Panc1 (cell line): ENCODE results near the gene SRSF7. TPM values are rescaled to one million over a fixed set of nuclear protein-coding genes. Genes with fewer than 3 reads are reported as not detected.

Source experiments
- ATAC-seq: fragments of 200-7000 bp; cut with Tn5 transposase; 2 replicates; pipeline ENCODE4 v1.9.1; 2020; ENCODE audit warnings: mild to moderate bottlenecking, moderate library complexity
- BruUV-seq: library from RNA; stranded (reverse); fragments of 400-500 nt; replicated peaks from 2 replicates; lab custom pipeline; 2021; lab: Mats Ljungman, UMichigan
- CTCF ChIA-PET: fragments of 300-600 bp; sonication (Branson Sonifier 250); formaldehyde crosslinking; loops from one replicate; lab custom pipeline; 2022; ENCODE audit warnings: antibody characterized with exemption; lab: Charles Lee
- POLR2A ChIA-PET: fragments of 300-600 bp; sonication (Branson Sonifier 250); formaldehyde crosslinking; loops from one replicate; lab custom pipeline; 2022; ENCODE audit warnings: antibody characterized with exemption; lab: Charles Lee
- DNase-seq: peaks from one replicate; pipeline ENCODE4 v3.0.0-alpha.2; 2010; ENCODE audit warnings: low read depth, low spot score
- H3K27ac ChIP-seq: 2 replicates; pipeline ENCODE4 v1.5.1; 2011; ENCODE audit warnings: mild to moderate bottlenecking, low read length, inconsistent platforms
- H3K27me3 ChIP-seq: fragments of 200-500 bp; sonication (Bioruptor generic); 2 replicates; pipeline ENCODE4 v1.6.0; 2014; ENCODE audit warnings: low read length, inconsistent platforms; ENCODE audit not compliant: control insufficient read depth, insufficient read depth
- H3K36me3 ChIP-seq: fragments of 200-500 bp; sonication (Bioruptor generic); 2 replicates; pipeline ENCODE4 v1.5.1; 2014; ENCODE audit warnings: inconsistent platforms, mild to moderate bottlenecking, low read length, moderate library complexity; ENCODE audit not compliant: control insufficient read depth, insufficient read depth
- H3K4me1 ChIP-seq: 2 replicates; pipeline ENCODE4 v1.5.1; 2011; ENCODE audit warnings: inconsistent platforms, mild to moderate bottlenecking, low read length, moderate library complexity; ENCODE audit not compliant: control insufficient read depth, insufficient read depth
- H3K4me3 ChIP-seq, 2 experiments: 2 replicates each; pipeline ENCODE4 v1.5.1; 2011 to 2012; ENCODE audit warnings: low read depth in 2 of 2, low read length in 2 of 2, mild to moderate bottlenecking in 2 of 2, inconsistent platforms in 1 of 2, moderate library complexity in 1 of 2
- H3K9me3 ChIP-seq: fragments of 200-500 bp; sonication (Bioruptor generic); 2 replicates; pipeline ENCODE4 v1.5.1; 2014; ENCODE audit warnings: low read depth, mild to moderate bottlenecking, inconsistent platforms, low read length, moderate library complexity; ENCODE audit not compliant: control insufficient read depth, insufficient read depth
- POLR2AphosphoS5 ChIP-seq: IDR thresholded peaks from 2 replicates; pipeline ENCODE4 v1.6.1; 2012; ENCODE audit warnings: mild to moderate bottlenecking, low read depth, low read length, moderate library complexity
- SIN3A ChIP-seq: IDR thresholded peaks from 2 replicates; pipeline ENCODE4 v1.6.1; 2012; ENCODE audit warnings: low read depth, mild to moderate bottlenecking, low read length, moderate library complexity, borderline replicate concordance; ENCODE audit not compliant: insufficient read depth
- TCF7L2 ChIP-seq: IDR thresholded peaks from 2 replicates; pipeline ENCODE4 v1.6.1; 2011; ENCODE audit warnings: mild to moderate bottlenecking, low read depth, low read length, inconsistent platforms
- in situ Hi-C: cut with HindIII; loops from 2 replicates; pipeline ENCODE4 v1.10.0; 2016; ENCODE audit warnings: low sequenced_read_pairs, low pct_unique_long_range_greater_than_20kb
- intact Hi-C: fragments of 100-400 bp; cut with micrococcal nuclease; formaldehyde crosslinking; loops from one replicate; pipeline ENCODE4 v1.10.0; 2022; ENCODE audit not compliant: unreplicated experiment
- total RNA-seq: library from RNA; stranded (reverse); gene quantifications from one replicate; pipeline ENCODE4 v1.2.1, GENCODE V29; 2021; ENCODE audit not compliant: unreplicated experiment
- TF ChIP-seq, protein P1 (sequence below), 2 experiments: IDR thresholded peaks; 2 replicates each; pipeline ENCODE4 v1.6.1; 2011 to 2012; ENCODE audit warnings: low read depth in 2 of 2, control low read depth in 1 of 2, low read length in 1 of 2, mild to moderate bottlenecking in 1 of 2, moderate library complexity in 1 of 2; ENCODE audit not compliant: insufficient read depth in 1 of 2
- TF ChIP-seq, protein P2 (sequence below): fragments of 450-650 bp; IDR thresholded peaks from 2 replicates; pipeline ENCODE4 v1.5.1; 2017; ENCODE audit warnings: mild to moderate bottlenecking

The SRSF7 gene
- total RNA-seq, 1 experiment from 2014 or later = 220 TPM

DNA sequence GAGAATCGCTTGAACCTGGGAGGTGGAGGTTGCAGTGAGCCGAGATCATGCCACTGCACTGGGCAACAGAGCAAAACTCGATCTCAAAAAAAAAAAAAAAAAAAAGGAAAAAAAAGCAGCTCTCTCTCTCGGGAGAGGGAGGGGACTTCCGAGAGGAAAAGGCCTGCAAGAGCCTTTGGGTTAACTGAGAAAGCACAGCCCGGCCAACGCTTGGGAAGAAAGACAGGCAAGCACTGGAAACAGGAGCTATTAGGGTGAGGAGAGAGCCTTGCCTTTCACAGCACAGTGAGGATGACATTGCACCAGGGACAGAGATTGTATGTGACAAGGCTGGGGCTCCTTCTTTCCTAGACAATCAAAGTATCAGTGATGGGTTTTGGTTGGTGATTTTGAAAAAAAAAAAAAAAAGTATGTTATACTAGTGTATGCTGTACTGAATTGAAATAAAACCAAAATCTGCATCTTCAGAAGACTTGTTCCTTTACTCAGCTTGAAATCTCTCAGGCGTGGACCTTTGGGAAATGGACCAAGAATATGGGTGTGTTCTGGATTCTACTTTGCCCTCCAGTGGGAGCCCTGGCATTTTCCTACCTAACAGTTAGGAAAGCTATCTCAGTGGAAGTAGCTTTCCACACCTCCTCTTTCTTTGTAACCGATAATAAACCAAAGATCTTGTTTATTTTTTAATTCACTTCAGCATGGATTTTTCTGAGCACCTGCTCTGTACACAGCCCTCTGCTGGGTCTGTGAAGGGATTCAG lies 16.7 kb downstream of the SRSF7 start:
- ATAC-seq (peak; percentile 4; the same call in 1 of the 2 replicates), DNase-seq (no peak)
- ChIA-PET CTCF (interaction anchor here (0.7 kb wide), 1 partner anchor 213 kb away, joined by 10 read pairs; no protein-coding TSS in a partner anchor), POLR2A (interaction anchor here (0.6 kb wide), 1 partner anchor 17 kb away, joined by 5 read pairs; the partner anchor contains the start of gene SRSF7)
- H3K9me3 ChIP-seq = no peaks in the 10 kb centered on the region
- no peaks in the 10 kb centered on the region for H3K4me1 ChIP-seq
- no peak overlapping the region for H3K4me3 ChIP-seq
- in situ Hi-C loops (loop anchor here (25.0 kb wide), 1 partner anchor 147 kb away; no protein-coding TSS in a partner anchor), intact Hi-C loops (no loop called here)
- BruUV-seq = TSS peak; percentile 97
- H3K36me3 ChIP-seq = no peaks in the 10 kb centered on the region; the same call in none of the 2 replicates
- H3K27ac ChIP-seq = no peak overlapping the region
- TF ChIP-seq, protein P1, sequence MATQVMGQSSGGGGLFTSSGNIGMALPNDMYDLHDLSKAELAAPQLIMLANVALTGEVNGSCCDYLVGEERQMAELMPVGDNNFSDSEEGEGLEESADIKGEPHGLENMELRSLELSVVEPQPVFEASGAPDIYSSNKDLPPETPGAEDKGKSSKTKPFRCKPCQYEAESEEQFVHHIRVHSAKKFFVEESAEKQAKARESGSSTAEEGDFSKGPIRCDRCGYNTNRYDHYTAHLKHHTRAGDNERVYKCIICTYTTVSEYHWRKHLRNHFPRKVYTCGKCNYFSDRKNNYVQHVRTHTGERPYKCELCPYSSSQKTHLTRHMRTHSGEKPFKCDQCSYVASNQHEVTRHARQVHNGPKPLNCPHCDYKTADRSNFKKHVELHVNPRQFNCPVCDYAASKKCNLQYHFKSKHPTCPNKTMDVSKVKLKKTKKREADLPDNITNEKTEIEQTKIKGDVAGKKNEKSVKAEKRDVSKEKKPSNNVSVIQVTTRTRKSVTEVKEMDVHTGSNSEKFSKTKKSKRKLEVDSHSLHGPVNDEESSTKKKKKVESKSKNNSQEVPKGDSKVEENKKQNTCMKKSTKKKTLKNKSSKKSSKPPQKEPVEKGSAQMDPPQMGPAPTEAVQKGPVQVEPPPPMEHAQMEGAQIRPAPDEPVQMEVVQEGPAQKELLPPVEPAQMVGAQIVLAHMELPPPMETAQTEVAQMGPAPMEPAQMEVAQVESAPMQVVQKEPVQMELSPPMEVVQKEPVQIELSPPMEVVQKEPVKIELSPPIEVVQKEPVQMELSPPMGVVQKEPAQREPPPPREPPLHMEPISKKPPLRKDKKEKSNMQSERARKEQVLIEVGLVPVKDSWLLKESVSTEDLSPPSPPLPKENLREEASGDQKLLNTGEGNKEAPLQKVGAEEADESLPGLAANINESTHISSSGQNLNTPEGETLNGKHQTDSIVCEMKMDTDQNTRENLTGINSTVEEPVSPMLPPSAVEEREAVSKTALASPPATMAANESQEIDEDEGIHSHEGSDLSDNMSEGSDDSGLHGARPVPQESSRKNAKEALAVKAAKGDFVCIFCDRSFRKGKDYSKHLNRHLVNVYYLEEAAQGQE (IDR thresholded peaks at IDR 0.05; ENCODE audit: insufficient read depth in 1 of 2, low read depth in 2 of 2, low read length in 1 of 2) = no peak
- TF ChIP-seq POLR2AphosphoS5 (no peak), TCF7L2 (no peak), SIN3A (no peak)
- TF ChIP-seq, protein P2, sequence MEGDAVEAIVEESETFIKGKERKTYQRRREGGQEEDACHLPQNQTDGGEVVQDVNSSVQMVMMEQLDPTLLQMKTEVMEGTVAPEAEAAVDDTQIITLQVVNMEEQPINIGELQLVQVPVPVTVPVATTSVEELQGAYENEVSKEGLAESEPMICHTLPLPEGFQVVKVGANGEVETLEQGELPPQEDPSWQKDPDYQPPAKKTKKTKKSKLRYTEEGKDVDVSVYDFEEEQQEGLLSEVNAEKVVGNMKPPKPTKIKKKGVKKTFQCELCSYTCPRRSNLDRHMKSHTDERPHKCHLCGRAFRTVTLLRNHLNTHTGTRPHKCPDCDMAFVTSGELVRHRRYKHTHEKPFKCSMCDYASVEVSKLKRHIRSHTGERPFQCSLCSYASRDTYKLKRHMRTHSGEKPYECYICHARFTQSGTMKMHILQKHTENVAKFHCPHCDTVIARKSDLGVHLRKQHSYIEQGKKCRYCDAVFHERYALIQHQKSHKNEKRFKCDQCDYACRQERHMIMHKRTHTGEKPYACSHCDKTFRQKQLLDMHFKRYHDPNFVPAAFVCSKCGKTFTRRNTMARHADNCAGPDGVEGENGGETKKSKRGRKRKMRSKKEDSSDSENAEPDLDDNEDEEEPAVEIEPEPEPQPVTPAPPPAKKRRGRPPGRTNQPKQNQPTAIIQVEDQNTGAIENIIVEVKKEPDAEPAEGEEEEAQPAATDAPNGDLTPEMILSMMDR = no peak
- no peaks in the 10 kb centered on the region for H3K27me3 ChIP-seq

DNA sequence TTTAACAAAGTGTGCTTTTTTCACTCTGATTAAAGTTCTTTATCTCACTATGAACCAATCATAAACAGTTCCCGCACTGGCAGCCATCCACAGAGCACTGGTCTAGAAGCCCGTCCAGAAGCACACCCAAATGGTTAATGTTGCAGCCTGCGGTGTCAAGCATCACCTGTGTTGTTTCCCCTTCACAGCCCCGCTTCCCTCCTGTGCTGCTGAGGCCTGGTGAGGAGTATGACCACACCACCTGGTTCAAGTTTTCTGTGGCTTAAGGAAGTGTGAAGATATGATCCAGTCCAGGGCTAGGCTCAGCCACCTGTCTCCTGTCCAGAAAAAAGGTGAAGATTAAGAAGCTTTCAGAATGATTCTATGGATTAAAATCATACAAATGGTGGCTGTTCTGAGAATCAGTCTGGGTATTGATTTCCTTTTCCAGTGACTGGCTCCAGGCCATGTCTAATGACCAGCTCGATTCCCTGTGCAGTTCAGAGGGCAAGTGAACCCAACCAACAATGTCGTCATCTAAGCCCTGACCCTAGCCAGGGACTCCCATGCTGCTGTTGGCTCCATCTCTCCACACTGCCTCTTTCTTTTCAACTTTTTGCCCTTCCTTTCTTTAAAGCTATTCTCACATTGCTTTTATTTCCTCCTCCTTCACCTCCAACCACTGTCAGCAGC lies 17.7 kb downstream of the SRSF7 start:
- ChIA-PET CTCF (interaction anchor here (0.7 kb wide), 1 partner anchor 177 kb away, joined by 5 read pairs; no protein-coding TSS in a partner anchor), POLR2A (no interaction called here)
- H3K27me3 ChIP-seq = no peaks in the 10 kb centered on the region
- no peak overlapping the region for H3K27ac ChIP-seq
- H3K36me3 ChIP-seq = no peaks in the 10 kb centered on the region; the same call in 1 of the 2 replicates
- ATAC-seq (no peak), DNase-seq (no peak)
- in situ Hi-C loops = loop anchor here (25.0 kb wide), 1 partner anchor 146 kb away; no protein-coding TSS in a partner anchor
- H3K4me3 ChIP-seq = no peak overlapping the region
- TF ChIP-seq SIN3A = no peak
- TF ChIP-seq TCF7L2 = no peak
- TF ChIP-seq, protein P2 = no peak
- no peak for TF ChIP-seq POLR2AphosphoS5
- TF ChIP-seq, protein P1 (IDR thresholded peaks at IDR 0.05; ENCODE audit: insufficient read depth in 1 of 2, low read depth in 2 of 2, low read length in 1 of 2) = no peak
- no TSS peak for BruUV-seq
- no peaks in the 10 kb centered on the region for H3K4me1 ChIP-seq
- H3K9me3 ChIP-seq = no peaks in the 10 kb centered on the region
- intact Hi-C loops = no loop called here
